ENCODE data around the gene STYX. TPM values are rescaled to one million over a fixed set of nuclear protein-coding genes. Genes with fewer than 3 reads are reported as not detected.

The STYX gene
- total and polyA plus RNA-seq, 2 donors from 2014 or later: 4.3 to 11.5 TPM

GRCh38 chr14:52686176-52686575 is 43.8 kb upstream of the STYX start:
- FAIRE-seq (no peak), DNase-seq (no peak)
- Histone ChIP-seq H3K27me3 (ENCODE audit: control insufficient read depth, insufficient read depth, low read length) (no peaks in the 10 kb centered on the region), H3K4me1 (ENCODE audit: control insufficient read depth in 2 of 3, insufficient read depth in 2 of 3, low read depth in 1 of 3, low read length in 3 of 3) (no peaks in the 10 kb centered on the region), H3K36me3 (ENCODE audit: control insufficient read depth in 2 of 3, insufficient read depth in 3 of 3, low read length in 3 of 3) (peaks cover 0 to under 1% (median 0%) of the 10 kb centered on the region in 3 donors), H3K27ac (ENCODE audit: low read depth in 2 of 2, low read length in 2 of 2) (no peak overlapping the region), H3K9me3 (ENCODE audit: control insufficient read depth in 2 of 3, insufficient read depth in 1 of 3, low read length in 3 of 3) (no peaks in the 10 kb centered on the region), H3K4me3 (ENCODE audit: low read length in 3 of 3) (no peak overlapping the region), H3K9ac (ENCODE audit: low read length in 3 of 3) (no peak overlapping the region)
- intact Hi-C loops (cut with DNase I): no loop called here
- no peak for TF ChIP-seq CTCF (IDR thresholded peaks at IDR 0.05; ENCODE audit: borderline replicate concordance, extremely low read depth, insufficient read depth)

GRCh38 chr14:52690983-52691760 is 38.8 kb upstream of the STYX start:
- DNase-seq (no peak), FAIRE-seq (no peak)
- Histone ChIP-seq H3K36me3 (ENCODE audit: control insufficient read depth in 2 of 3, insufficient read depth in 3 of 3, low read length in 3 of 3) (no peaks in the 10 kb centered on the region), H3K27me3 (ENCODE audit: control insufficient read depth, insufficient read depth, low read length) (no peaks in the 10 kb centered on the region), H3K4me1 (ENCODE audit: control insufficient read depth in 2 of 3, insufficient read depth in 2 of 3, low read depth in 1 of 3, low read length in 3 of 3) (peaks cover 0 to 6% (median under 1%) of the 10 kb centered on the region in 3 donors), H3K9ac (ENCODE audit: low read length in 3 of 3) (no peak overlapping the region), H3K27ac (ENCODE audit: low read depth in 2 of 2, low read length in 2 of 2) (no peak overlapping the region), H3K9me3 (ENCODE audit: control insufficient read depth in 2 of 3, insufficient read depth in 1 of 3, low read length in 3 of 3) (no peaks in the 10 kb centered on the region), H3K4me3 (ENCODE audit: low read length in 3 of 3) (no peak overlapping the region)
- intact Hi-C loops (cut with DNase I): no loop called here
- TF ChIP-seq CTCF (IDR thresholded peaks at IDR 0.05; ENCODE audit: borderline replicate concordance, extremely low read depth, insufficient read depth): no peak

GRCh38 chr14:52692248-52692962 is 37.6 kb upstream of the STYX start:
- H3K9ac ChIP-seq (ENCODE audit: low read length in 3 of 3): no peak overlapping the region
- FAIRE-seq (no peak), DNase-seq (no peak)
- no peaks in the 10 kb centered on the region for H3K27me3 ChIP-seq (ENCODE audit: control insufficient read depth, insufficient read depth, low read length)
- H3K4me1 ChIP-seq (ENCODE audit: control insufficient read depth in 2 of 3, insufficient read depth in 2 of 3, low read depth in 1 of 3, low read length in 3 of 3): peaks cover 0 to 6% (median 2%) of the 10 kb centered on the region in 3 donors
- H3K36me3 ChIP-seq (ENCODE audit: control insufficient read depth in 2 of 3, insufficient read depth in 3 of 3, low read length in 3 of 3): no peaks in the 10 kb centered on the region
- intact Hi-C loops (cut with DNase I): no loop called here
- H3K9me3 ChIP-seq (ENCODE audit: control insufficient read depth in 2 of 3, insufficient read depth in 1 of 3, low read length in 3 of 3): no peaks in the 10 kb centered on the region
- no peak overlapping the region for H3K27ac ChIP-seq (ENCODE audit: low read depth in 2 of 2, low read length in 2 of 2)
- no peak overlapping the region for H3K4me3 ChIP-seq (ENCODE audit: low read length in 3 of 3)
- TF ChIP-seq CTCF (IDR thresholded peaks at IDR 0.05; ENCODE audit: borderline replicate concordance, extremely low read depth, insufficient read depth): no peak
